Esophagus squamous epithelium (tissue), 5 donors: Measurements from ENCODE around the gene SCAF8. TPM values are rescaled to one million over a fixed set of nuclear protein-coding genes. Genes with fewer than 3 reads are reported as not detected.

ENCODE experiments used
- DNase-seq: peaks from one replicate; lab custom pipeline; 2025; lab: John Stamatoyannopoulos, UW
- H3K27ac ChIP-seq, 4 donors: fragments of 200-600 bp; sonication (generic); one replicate each; pipeline ENCODE4 v1.5.1; 2016 to 2019; ENCODE audit warnings: mild to moderate bottlenecking in 1 of 4
- H3K27me3 ChIP-seq, 4 donors: fragments of 200-600 bp; sonication (generic); 1 replicate in 3 of 4; 2 replicates in 1 of 4; pipeline versions ENCODE4 v1.5.1 to v1.6.0; 2017 to 2021; ENCODE audit warnings: antibody characterized with exemption in 1 of 4
- H3K36me3 ChIP-seq, 3 donors: fragments of 200-600 bp; sonication (generic); one replicate each; pipeline ENCODE4 v1.5.1; 2016 to 2019
- H3K4me1 ChIP-seq, 3 donors: fragments of 200-600 bp; sonication (generic); one replicate each; pipeline ENCODE4 v1.5.1; 2017 to 2019
- H3K4me3 ChIP-seq, 4 donors: fragments of 200-600 bp; sonication (generic); 1 replicate in 3 of 4; 2 replicates in 1 of 4; pipeline ENCODE4 v1.5.1; 2016 to 2019; ENCODE audit warnings: mild to moderate bottlenecking in 2 of 4, moderate library complexity in 1 of 4
- H3K9me3 ChIP-seq, 3 donors: fragments of 200-600 bp; sonication (generic); one replicate each; pipeline ENCODE4 v1.5.1; 2016 to 2019
- CTCF ChIP-seq, 6 experiments: fragments of 450-650 bp in 4 of 6; fragments of 200-600 bp in 2 of 6; sonication (generic) in 2 of 6; IDR thresholded peaks; one replicate each; pipeline ENCODE4 v1.5.1; 2016 to 2019; ENCODE audit warnings: antibody characterized with exemption in 6 of 6, mild to moderate bottlenecking in 4 of 6, moderate library complexity in 4 of 6
- POLR2A ChIP-seq, 4 donors: fragments of 450-650 bp; IDR thresholded peaks; one replicate each; pipeline ENCODE4 v1.6.1; 2017; ENCODE audit warnings: antibody characterized with exemption in 4 of 4, mild to moderate bottlenecking in 4 of 4, moderate library complexity in 3 of 4
- WGBS, 2 donors: methylation state at CpG; one replicate each; pipeline ENCODE4 v1.1.5; 2018; 5-methylcytosine and 5-hydroxymethylcytosine counted together
- intact Hi-C: fragments of 100-400 bp; cut with DNase I; formaldehyde crosslinking; loops from one replicate; pipeline ENCODE4 v1.15.0; 2022
- total RNA-seq, 4 donors: library from RNA; depleted of rRNA; stranded (reverse); fragments of >200 nt; gene quantifications; one replicate each; pipeline ENCODE4 v1.1.0, GENCODE V29; 2016
- donor health status: DM: yes; HTN: yes; CAD: no.

The SCAF8 gene
- total RNA-seq, 4 donors from 2014 or later = 14.8 to 31.3 (median 20.5) TPM

GRCh38 chr6:154862536-154862935 lies 129.3 kb downstream of the SCAF8 start:
- Histone ChIP-seq H3K27me3 (no peaks in the 10 kb centered on the region), H3K4me1 (peaks cover 0 to 13% (median 0%) of the 10 kb centered on the region in 3 donors), H3K27ac (no peak overlapping the region), H3K36me3 (peaks cover 0 to 10% (median 0%) of the 10 kb centered on the region in 3 donors), H3K9me3 (no peaks in the 10 kb centered on the region), H3K4me3 (no peak overlapping the region)
- DNase-seq = no peak
- 90 to 92% methylated on average over 11 of the region's 11 CpGs for WGBS, 2 donors
- intact Hi-C loops = no loop called here
- no peak for TF ChIP-seq POLR2A (IDR thresholded peaks at IDR 0.05)
- no peak for TF ChIP-seq CTCF (IDR thresholded peaks at IDR 0.05)

- Histone ChIP-seq H3K36me3 (peaks cover 0 to 10% (median 0%) of the 10 kb centered on the region in 3 donors), H3K4me1 (peaks cover 0 to 13% (median 0%) of the 10 kb centered on the region in 3 donors), H3K9me3 (no peaks in the 10 kb centered on the region), H3K27me3 (no peaks in the 10 kb centered on the region), H3K27ac (no peak overlapping the region), H3K4me3 (no peak overlapping the region)
- no peak for DNase-seq
- WGBS, 2 donors = 45 to 57% methylated on average over 3 of the region's 3 CpGs
- no peak for TF ChIP-seq CTCF (IDR thresholded peaks at IDR 0.05)
- TF ChIP-seq POLR2A (IDR thresholded peaks at IDR 0.05) = no peak
- intact Hi-C loops = no loop called here
Observed at GRCh38 chr6:154864066-154864430, 130.8 kb downstream of the SCAF8 start.

GRCh38 chr6:154865291-154865690 lies 132.1 kb downstream of the SCAF8 start:
- H3K4me3 ChIP-seq = no peak overlapping the region
- intact Hi-C loops = no loop called here
- H3K27ac ChIP-seq = no peak overlapping the region
- no peaks in the 10 kb centered on the region for H3K9me3 ChIP-seq
- TF ChIP-seq CTCF (IDR thresholded peaks at IDR 0.05) (no peak), POLR2A (IDR thresholded peaks at IDR 0.05) (no peak)
- H3K36me3 ChIP-seq = peaks cover 0 to 10% (median 0%) of the 10 kb centered on the region in 3 donors
- H3K4me1 ChIP-seq = peaks cover 0 to 13% (median 0%) of the 10 kb centered on the region in 3 donors
- DNase-seq = no peak
- no peaks in the 10 kb centered on the region for H3K27me3 ChIP-seq
- 72 to 82% methylated on average over 4 of the region's 4 CpGs for WGBS, 2 donors

- 50 to 57% methylated on average over 6 of the region's 6 CpGs for WGBS, 2 donors
- no peak overlapping the region for H3K27ac ChIP-seq
- peak; percentile 17 to 74 (median 58) for TF ChIP-seq CTCF (IDR thresholded peaks at IDR 0.05)
- no peak for TF ChIP-seq POLR2A (IDR thresholded peaks at IDR 0.05)
- no peak overlapping the region for H3K4me3 ChIP-seq
- no peaks in the 10 kb centered on the region for H3K27me3 ChIP-seq
- H3K4me1 ChIP-seq = peaks cover 0 to 13% (median 0%) of the 10 kb centered on the region in 3 donors
- H3K9me3 ChIP-seq = no peaks in the 10 kb centered on the region
- DNase-seq = no peak
- intact Hi-C loops = no loop called here
- H3K36me3 ChIP-seq = peaks cover 0 to 5% (median 0%) of the 10 kb centered on the region in 3 donors
Observed at GRCh38 chr6:154868143-154868594, 135.0 kb downstream of the SCAF8 start.

- no peak overlapping the region for H3K27ac ChIP-seq
- DNase-seq = no peak
- WGBS, 2 donors = 90 to 92% methylated on average over 8 of the region's 8 CpGs
- no peaks in the 10 kb centered on the region for H3K9me3 ChIP-seq
- H3K4me1 ChIP-seq = no peaks in the 10 kb centered on the region
- H3K4me3 ChIP-seq = no peak overlapping the region
- H3K36me3 ChIP-seq = peaks cover 0 to 5% (median 0%) of the 10 kb centered on the region in 3 donors
- no peaks in the 10 kb centered on the region for H3K27me3 ChIP-seq
- TF ChIP-seq POLR2A (IDR thresholded peaks at IDR 0.05) (no peak), CTCF (IDR thresholded peaks at IDR 0.05) (no peak)
- intact Hi-C loops = no loop called here
Observed at GRCh38 chr6:154872542-154873114, 139.4 kb downstream of the SCAF8 start.
